Measurements from ENCODE around the gene TSPAN4. TPM values are rescaled to one million over a fixed set of nuclear protein-coding genes. Genes with fewer than 3 reads are reported as not detected.

The TSPAN4 gene
- total RNA-seq, 1 donor from 2014 or later, result 10.8 TPM

GRCh38 chr11:821512-822371, 20.9 kb upstream of the TSPAN4 start:
- intact Hi-C loops (cut with micrococcal nuclease), result no loop called here

- intact Hi-C loops (cut with micrococcal nuclease), result no loop called here
These were observed 19.0 kb upstream of the TSPAN4 start for GRCh38 chr11:823441-824291.

- intact Hi-C loops (cut with micrococcal nuclease), result no loop called here
These were observed 18.3 kb upstream of the TSPAN4 start for GRCh38 chr11:824292-824880.

GRCh38 chr11:824942-825341, 17.7 kb upstream of the TSPAN4 start:
- intact Hi-C loops (cut with micrococcal nuclease), result no loop called here

GRCh38 chr11:825366-826226, 17.1 kb upstream of the TSPAN4 start:
- intact Hi-C loops (cut with micrococcal nuclease), result no loop called here

GRCh38 chr11:826227-826621, 16.4 kb upstream of the TSPAN4 start:
- intact Hi-C loops (cut with micrococcal nuclease), result no loop called here

- intact Hi-C loops (cut with micrococcal nuclease), result no loop called here
These were observed 15.9 kb upstream of the TSPAN4 start for GRCh38 chr11:826836-827145.

- intact Hi-C loops (cut with micrococcal nuclease), result no loop called here
These were observed 15.3 kb upstream of the TSPAN4 start for GRCh38 chr11:827146-827896.

- intact Hi-C loops (cut with micrococcal nuclease), result no loop called here
These were observed 14.8 kb upstream of the TSPAN4 start, which contains the start of gene CRACR2B for GRCh38 chr11:827897-828192. TSS of gene CRACR2B (plus strand) at chr11:827919. CDS start at chr11:828608, 689 bp downstream.

GRCh38 chr11:828506-829175, 14.0 kb upstream of the TSPAN4 start:
- intact Hi-C loops (cut with micrococcal nuclease), result no loop called here

GRCh38 chr11:829176-829846, 13.3 kb upstream of the TSPAN4 start:
- intact Hi-C loops (cut with micrococcal nuclease), result no loop called here

- intact Hi-C loops (cut with micrococcal nuclease), result loop anchor here (1.0 kb wide), 1 partner anchor 10 kb away; no protein-coding TSS in a partner anchor
These were observed 12.8 kb upstream of the TSPAN4 start for GRCh38 chr11:829847-830294.

- intact Hi-C loops (cut with micrococcal nuclease), result loop anchor here (1.0 kb wide), 1 partner anchor 10 kb away; no protein-coding TSS in a partner anchor
These were observed 12.1 kb upstream of the TSPAN4 start for GRCh38 chr11:830295-831117.

GRCh38 chr11:831118-831864, 11.4 kb upstream of the TSPAN4 start:
- intact Hi-C loops (cut with micrococcal nuclease), result no loop called here

- intact Hi-C loops (cut with micrococcal nuclease), result loop anchor here (1.0 kb wide), 1 partner anchor 10 kb away; the partner anchor contains the start of genes POLR2L and TSPAN4
These were observed 10.6 kb upstream of the TSPAN4 start for GRCh38 chr11:831961-832528.

GRCh38 chr11:832529-833113, 10.0 kb upstream of the TSPAN4 start, which contains the start of gene CD151:
TSS of gene CD151 (plus strand) at chr11:832952. CDS start at chr11:836070, 3,118 bp downstream.
- intact Hi-C loops (cut with micrococcal nuclease), result loop anchor here (1.0 kb wide), 1 partner anchor 10 kb away; the partner anchor contains the start of genes POLR2L and TSPAN4
